T-helper 22 cell (primary cell): Measurements from ENCODE around the gene TAP1.

Source experiments
- DNase-seq: peaks from one replicate; pipeline ENCODE4 v3.0.0-alpha.2; 2020; ENCODE audit warnings: low read depth

TAP1 gene

GRCh38 chr6:32799168-32799567, 54.3 kb downstream of the TAP1 start:
- no peak for DNase-seq

GRCh38 chr6:32796848-32797776, 56.4 kb downstream of the TAP1 start:
- peak; percentile 34 for DNase-seq
